NCI-H524 treated with DMSO at 0.1 percent for 48 hours (cell line): Measurements from ENCODE around the gene GPX2.

Experiments used
- DNase-seq: peaks from one replicate; lab custom pipeline; 2025; lab: John Stamatoyannopoulos, UW

Gene GPX2

GRCh38 chr14:64942531-64943111 is at the start of gene GPX2:
Gene GPX2 (minus strand): TSS chr14:64942745. CDS start chr14:64942726, 19 bp downstream.
- DNase-seq, result no peak

DNA sequence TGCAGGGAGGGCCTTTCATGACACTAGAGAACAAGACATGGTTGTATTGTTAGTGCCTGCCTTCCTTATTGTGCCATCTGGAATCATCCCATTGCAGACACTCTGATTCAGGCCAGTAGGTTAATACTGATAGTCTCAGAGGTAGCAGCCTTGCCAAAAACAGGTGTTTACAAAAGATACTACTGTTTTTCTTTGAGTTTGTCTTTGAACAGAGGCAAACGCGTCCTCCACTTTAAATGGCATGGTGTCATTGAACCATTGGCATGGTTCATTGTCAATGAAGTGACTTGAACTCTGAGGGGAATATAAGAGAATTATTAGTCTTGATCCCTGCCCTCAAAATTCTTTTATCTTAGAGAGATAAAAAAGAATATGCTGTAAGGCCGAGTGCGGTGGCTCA is 48.4 kb upstream of the GPX2 start:
- no peak for DNase-seq

DNA sequence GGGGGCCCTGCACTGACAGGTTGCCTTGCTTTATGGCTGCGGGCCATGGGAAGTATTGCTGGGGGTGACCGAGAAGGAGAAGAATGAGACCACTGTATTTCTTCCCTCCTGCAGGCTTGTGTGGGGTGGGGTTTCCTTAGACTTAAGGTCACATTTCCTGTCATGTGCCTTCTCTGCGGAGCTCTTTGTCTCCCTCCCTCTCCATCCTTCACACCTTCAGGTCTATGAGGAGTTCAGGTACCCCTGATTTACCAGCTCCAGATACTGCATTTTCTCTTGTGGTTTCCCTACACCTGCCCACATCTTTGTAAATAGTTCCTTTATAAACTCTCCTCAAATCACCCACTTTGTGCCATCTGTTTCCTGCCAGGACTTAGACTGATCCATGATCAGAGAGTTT is 47.8 kb upstream of the GPX2 start:
- DNase-seq, result no peak

DNA sequence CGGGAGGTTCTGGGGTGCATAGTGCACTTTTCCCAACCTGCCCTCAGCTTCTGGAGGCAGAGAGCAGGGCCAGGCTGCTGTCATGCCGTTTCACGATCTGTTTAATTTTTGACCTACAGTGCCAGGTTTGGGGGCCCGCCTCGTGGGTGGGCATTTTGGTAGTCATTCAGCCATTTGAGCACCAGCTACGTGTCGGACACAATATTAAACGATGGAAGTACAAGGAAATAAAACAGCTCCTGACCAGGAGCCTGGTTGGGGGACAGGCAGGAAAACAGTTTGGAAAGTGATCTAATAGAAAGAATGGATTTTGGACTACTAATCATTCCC is 44.9 kb upstream of the GPX2 start:
- DNase-seq, result no peak

- DNase-seq, result peak; percentile 98
These were observed 44.3 kb upstream of the GPX2 start, which contains the start of gene FNTB for GRCh38 chr14:64986648-64987437. Gene FNTB (plus strand): TSS chr14:64986895. CDS start chr14:64986954, 59 bp downstream.

DNA sequence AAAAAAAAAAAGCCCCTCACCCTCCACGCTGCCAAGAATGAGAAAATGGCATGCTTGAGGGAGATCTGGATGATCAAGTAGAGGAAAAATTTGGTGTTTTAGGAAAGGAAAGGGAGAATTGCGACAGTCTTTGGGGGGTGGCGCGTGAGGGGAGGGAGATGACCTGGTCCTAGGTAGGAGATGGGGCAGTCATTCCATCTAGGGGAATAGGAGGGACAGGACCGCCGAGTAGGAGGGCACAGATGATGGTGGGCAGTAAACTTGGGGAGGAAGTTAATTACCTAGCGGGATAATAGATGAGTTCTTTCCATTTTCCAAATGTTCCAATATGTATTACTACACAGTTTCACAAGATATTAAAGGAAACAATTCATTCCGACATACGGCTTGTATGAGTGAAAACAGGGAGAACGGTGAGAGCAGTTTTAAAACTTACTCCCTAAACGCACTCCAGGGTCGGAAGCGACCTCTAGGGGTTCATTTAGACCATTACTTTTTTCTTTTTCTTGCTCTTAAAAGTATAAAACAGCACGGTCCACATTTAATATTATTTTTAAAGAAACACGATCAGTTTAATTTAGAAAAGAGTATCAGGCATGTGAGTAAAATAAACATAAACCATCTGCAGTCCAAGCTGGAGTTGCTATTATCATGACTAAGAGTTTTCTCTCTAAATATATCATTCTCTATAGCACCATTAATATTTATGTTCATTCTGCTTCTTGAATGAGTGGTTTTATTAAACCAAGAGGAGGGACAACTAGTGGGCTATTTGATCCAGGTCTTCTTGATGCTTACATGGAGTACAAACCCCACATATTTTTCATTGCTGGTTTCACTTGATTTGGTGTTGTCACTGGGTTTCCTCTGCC is 41.1 kb upstream of the GPX2 start:
- peak; percentile 29 for DNase-seq

DNA sequence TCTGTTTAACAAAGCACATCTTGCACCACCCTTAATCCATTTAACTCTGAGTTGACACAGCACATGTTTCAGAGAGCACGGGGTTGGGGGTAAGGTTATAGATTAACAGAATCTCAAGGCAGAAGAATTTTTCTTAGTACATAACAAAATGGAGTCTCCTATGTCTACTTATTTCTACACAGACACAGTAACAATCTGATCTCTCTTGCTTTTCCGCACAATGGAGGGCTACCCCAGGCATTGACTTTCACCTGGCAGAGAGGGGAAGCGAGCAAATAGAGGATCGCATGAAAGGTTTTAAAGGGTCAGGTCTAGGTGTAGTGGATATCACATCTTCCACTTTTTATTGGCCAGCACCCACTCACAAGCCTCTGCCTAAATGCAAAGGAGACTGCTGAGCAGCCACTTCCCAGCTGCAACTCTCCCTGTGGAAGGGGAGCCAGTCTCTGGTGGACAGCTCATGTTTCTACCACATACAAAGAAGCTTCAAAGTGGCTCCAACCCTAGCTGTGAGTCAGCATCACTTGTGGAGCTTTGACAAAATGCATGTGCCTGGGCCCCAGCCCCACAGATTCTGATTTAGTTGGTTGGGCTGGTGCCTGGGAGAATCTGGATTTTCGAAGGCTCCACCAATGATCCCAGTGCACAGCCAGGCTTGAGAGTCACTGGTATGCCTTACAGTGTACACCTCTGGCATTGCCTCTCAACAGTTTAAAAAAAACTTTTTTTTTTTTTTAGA is 37.0 kb upstream of the GPX2 start:
- no peak for DNase-seq

DNA sequence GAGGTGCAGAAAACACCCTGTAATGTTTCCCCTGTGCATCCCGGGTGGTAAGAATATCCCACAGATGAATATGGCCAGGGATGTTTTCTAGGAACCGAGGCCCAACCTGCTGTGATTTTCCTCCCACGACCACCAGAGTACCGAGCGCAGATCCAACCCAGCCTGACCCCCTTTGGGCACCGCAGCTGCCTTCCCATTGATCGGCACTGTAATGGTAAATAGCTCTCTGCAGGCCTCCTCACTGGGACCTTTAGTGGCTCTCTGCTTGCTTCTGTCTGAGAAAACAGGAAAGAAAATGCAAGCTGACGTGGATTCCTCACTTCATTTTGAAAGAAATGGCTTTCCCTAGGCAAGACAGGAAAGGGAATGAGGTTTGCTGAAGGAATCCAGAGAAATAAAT is 32.0 kb upstream of the GPX2 start:
- DNase-seq, result no peak

DNA sequence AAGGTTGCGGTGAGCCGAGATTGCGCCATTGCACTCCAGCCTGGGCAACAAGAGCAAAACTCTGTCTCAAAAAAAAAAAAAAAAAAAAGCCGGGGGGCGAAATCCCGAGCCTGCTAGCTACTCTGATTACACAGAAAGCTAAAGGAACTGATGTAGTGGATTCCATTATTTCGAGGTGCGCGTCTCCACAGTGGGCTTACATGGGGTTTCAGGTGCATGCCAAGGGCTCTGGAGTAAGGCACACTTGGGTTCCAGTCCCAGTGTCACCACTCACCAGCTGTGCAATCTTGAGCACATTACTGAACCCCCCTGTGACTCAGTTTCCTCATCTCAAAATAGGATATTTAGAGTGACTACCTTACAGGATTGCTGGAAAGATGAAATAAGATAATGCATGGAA is 31.3 kb upstream of the GPX2 start:
- no peak for DNase-seq

DNA sequence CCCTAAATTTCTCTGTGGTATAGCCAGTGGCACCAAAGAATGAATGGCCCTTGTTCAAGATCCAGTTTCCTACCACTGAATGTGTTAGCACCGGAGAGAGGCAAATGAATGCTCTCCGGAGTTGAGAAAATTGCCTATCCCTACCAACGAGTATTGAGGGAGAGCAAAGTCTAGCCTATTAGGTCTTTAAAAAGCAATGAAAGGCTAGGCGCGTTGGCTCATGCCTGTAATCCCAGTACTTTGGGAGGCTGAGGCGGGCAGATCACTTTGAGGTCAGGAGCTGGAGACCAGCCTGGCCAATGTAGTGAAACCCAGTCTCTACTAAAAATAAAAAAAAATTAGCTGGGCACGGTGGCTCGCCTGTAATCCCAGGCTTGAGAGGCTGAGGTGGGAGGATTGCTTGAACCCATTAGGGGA is 30.5 kb upstream of the GPX2 start:
- DNase-seq, result no peak

DNA sequence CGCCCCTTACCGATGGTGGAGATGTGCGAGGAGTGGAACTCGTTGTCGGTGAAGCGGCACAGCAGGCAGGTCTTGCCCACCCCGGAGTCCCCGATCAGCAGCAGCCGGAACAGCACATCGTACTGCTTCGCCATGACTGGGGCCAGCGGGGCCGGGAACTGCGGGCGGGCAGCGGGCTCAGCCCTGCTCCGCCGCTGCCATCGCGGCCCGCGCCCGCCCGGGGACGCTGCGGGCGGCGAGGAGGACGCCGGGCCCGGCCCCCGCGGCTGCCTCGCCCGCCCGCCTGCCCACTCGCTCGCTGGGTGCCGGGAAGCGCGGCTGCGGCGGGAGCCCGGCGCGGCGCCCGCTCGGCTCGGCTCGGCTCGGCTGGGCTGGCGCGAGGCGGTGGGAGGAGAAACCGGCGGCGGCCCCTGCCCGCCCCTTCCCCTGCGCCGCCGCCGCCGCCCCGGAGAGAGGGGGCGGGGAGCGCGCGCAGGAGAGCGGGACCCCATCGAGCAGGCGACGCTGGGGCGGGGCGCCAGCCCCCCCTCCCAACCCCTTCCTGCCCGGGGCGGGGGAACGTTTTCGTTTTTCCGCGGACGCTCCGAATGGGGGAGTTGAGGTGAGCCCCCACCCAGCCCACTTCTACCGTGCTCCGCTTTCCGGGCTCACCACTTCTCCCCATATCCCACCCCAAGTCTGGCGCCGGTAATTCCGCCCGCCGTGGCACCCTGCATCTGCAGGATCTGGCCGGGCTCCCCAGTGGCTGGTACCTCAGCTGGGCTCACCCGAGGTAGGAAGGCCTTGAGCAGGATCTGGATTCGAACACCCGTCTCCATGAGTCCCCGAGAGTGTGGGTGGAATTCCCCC is 29.6 kb upstream of the GPX2 start, which contains the start of gene RAB15:
Gene RAB15 (minus strand): TSS at position 394 of the 849 bp plus-strand sequence. CDS start 260 bp downstream, at position 134.
- no peak for DNase-seq

DNA sequence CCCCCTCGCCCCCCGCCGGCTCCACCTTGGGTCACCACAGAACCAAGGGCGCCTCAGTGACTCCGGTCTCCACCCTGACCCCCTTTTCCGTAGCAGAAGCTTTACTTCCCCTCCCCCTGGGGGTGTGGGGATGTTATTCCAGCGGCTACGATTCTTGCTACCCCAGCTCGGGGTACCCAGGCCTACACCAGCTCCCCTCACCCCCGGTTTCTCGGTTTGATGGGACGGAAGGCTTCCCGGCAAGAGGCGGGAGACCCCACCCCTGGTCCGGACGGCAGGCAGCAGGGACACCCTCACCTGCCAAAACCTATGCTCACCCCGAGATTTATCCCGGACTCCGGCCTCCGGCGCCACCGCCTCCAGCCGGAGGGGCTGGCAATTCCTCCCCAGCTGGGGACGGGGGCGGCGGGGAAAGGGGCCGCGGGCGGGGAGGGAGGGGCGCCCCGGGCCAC is 29.0 kb upstream of the GPX2 start:
- no peak for DNase-seq

DNA sequence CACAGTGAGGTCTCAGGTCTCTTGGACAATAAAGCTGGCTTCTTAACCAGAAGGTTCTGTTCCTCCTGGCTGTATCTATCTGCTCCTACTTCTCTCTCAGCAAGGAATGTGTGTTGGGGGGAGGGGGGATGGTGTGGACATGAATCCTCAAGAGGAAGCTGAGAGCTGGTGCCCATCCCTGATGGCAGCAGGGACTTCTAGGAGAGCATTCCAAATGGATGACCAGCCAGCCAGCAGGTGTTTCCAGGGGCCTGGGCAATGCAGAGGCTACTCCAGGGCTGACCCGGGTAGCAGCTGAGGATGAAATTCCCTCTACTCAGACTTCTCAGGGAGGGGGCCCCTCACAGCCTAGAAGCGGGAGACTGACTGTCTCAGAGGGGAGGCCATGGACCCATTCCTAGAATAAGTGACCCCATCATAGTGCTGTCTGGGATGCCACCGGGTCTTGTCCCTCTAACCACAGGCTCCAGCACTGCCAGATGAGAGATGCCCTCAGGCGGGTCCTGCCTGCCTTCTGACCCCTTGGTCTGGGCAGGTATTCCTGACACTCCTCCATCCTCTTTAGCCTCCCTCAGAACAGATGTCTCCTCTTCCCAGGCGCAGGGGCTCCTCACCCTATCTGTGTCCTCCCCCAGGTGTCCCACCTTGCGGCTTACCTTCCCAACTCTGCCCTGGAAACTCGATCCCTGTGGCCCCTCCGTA is 28.4 kb upstream of the GPX2 start:
- no peak for DNase-seq

DNA sequence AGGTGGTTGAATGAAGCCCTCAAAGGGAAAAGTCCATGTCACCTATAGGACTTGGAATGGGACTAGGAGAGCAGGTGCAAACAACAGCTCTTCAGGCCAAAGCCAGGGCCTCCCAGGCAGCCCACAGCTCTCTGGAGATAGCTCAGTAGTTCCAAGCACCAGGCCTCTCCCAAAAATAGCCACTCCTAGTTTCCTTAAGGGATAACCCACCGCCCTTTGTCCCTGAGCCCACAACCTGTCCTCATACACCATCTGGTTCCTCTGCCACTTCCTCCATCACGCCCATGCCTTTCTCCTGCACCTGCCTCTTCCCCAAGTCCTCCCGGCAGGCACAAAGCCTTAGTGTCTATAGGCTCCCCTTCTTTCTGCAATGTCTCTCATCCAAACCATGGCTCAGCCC is 27.5 kb upstream of the GPX2 start:
- DNase-seq, result no peak

DNA sequence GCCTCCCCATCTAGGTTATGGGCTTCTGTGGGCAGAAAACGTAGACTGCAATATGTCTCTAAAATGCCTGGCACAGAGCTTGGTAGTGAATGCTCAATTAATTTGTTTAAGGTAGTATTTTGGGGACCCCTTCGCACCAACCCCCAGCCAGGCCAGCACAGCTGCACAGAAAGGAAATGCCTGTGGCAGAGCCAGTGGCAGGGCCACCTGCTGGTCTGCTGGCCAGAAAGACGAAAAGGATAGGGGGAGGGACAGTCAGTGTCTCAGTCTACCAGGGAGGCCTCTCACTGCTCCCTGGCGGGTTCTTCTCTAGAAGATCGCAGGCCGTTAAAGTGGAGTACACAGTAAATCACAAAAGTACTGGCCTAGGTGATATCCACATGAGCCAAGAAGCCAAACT is 26.1 kb upstream of the GPX2 start:
- DNase-seq, result no peak

GRCh38 chr14:64968167-64968566 is 25.6 kb upstream of the GPX2 start:
- no peak for DNase-seq

GRCh38 chr14:64966976-64967375 is 24.4 kb upstream of the GPX2 start:
- DNase-seq, result no peak

DNA sequence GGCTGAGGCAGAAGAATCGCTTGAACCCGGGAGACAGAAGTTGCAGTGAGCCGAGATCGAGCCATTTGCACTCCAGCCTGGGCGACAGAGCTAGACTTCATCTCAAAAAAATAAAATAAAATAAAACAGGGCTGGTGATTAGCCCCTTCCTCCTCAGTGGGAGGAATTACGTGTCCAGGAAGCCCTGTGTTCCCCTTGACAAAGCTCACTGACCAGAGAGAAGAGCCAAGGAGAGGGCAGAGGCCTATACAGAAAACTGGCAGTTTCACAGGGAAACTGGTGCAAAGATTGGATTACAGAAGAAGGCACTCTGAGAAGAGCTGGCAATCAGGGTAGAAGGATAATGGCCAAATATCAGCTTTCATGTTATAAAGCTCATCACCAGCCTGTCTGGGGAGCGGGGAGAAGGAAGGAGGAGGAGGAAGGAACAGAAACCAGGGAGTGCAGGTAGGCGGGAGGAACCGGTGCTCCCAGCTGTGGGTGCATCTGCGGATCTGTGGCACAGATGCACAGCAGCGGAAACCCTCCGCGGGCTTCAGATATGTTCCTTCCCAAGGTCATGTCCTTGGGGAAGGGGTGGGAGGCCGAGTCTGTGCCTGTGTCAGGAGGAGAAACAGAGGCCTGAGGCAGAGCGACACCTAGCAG is 22.9 kb upstream of the GPX2 start:
- DNase-seq, result no peak

- DNase-seq, result no peak
These were observed 21.1 kb upstream of the GPX2 start for GRCh38 chr14:64963611-64964010.

- no peak for DNase-seq
These were observed 18.3 kb upstream of the GPX2 start for GRCh38 chr14:64960762-64961276.
